Sciatic nerve (tissue), 2 donors: ENCODE measurements around the gene GALNT1. TPM values are rescaled to one million over a fixed set of nuclear protein-coding genes. Genes with fewer than 3 reads are reported as not detected.

Source experiments
- ATAC-seq: fragments of 200-7000 bp; cut with Tn5 transposase; one replicate; pipeline ENCODE4 v1.9.1; 2020; ENCODE audit warnings: mild to moderate bottlenecking, moderate library complexity
- DNase-seq: peaks from one replicate; pipeline ENCODE4 v3.0.0-alpha.2; 2020; ENCODE audit warnings: low spot score
- intact Hi-C: fragments of 100-400 bp; cut with DNase I; formaldehyde crosslinking; loops from one replicate; pipeline ENCODE4 v1.14.2; 2022
- microRNA-seq: library from miRNA; unstranded; fragments of <30 nt; microRNA quantifications from one replicate; pipeline ENCODE4 v1.2.0, GENCODE V29; 2020
- total RNA-seq: library from RNA; stranded (reverse); fragmentation: NEBNext Ultra II Directional; extraction: Animal tissue kit (Norgen Biotek cat#: 25700); gene quantifications from one replicate; pipeline ENCODE4 v1.2.1, GENCODE V29; 2021
- donor health status: DM: no; HTN: no; CAD: no.
- donor health status: DM: no; HTN: no; CAD: no.

GALNT1 gene
- total RNA-seq, 1 donor from 2014 or later: 64.9 TPM

DNA sequence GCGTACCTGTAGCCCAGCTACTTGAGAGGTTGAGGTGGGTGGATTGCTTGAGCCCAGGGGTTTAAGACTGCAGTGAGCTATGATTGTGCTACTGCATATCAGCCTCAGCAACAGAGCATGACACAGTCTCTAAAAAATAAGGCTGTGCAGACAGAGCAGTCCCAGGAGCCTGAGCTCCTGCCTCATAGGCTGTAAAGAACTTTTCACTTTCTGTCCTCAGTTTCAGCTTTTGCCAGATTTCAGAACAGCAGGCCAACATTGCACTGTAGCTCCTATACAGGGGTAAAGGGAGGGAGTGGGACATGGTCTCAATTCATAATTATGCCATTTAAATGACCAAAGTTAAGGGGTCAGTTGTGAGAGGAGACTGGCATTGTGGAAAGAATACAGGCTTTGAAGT is 150.6 kb downstream of the GALNT1 start:
- ATAC-seq (no peak), DNase-seq (no peak)
- intact Hi-C loops: no loop called here

DNA sequence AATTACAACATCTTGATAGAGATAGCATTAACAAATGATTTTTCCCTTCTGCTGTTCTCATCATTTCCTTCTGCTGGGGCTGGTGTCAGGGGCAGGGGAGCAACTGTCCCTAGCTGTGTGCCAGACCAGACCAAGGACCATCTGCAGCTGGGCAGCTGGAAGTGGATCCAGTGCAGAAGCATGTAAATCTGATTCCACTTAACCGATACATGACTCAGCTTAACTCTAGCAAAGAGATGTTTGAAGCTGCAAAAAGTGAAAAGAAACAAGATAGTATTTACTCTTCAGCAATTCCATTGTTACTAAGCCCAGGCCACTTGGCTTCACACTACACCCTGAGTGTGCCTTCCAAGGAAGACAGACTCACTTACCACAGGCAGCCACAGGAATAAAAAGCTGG is 151.1 kb downstream of the GALNT1 start:
- DNase-seq: no peak
- peak; percentile 73 for ATAC-seq
- intact Hi-C loops: no loop called here

DNA sequence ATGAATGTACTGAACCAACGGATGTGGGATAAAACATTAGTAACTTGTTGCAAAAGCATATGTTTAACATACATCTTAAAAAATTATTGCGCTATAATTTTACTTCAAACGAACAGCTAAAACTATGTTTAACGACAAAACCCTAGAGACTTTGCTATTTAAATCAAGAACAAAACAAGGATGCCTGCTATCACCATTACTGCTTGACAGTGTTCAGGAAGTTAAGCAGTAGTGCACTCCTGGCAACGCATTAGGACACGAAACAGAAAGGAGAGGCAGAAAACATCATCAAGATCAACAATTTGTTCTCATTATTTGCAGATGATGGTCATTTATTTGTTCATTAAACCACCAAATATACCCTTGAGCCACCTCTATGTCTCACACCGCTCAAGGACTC is 151.9 kb downstream of the GALNT1 start:
- DNase-seq (no peak), ATAC-seq (no peak)
- intact Hi-C loops: no loop called here

DNA sequence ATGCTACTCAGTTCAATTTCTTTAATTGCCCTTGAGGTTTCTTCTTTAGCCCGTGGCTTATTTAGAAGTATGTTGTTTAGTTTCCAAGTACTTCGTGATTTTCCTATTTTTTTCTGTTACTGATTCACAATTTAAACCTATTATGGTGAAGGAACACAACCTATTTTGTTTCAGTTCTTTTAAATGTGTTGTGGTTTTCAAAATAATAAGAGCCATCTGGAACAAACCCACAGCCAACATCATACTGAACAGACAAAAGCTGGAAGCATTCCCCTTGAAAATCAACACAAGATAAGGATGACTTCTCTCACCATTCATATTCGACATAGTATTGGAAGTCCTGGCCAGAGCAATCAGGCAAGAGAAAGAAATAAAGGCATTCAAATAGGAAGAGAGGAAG is 155.2 kb downstream of the GALNT1 start:
- intact Hi-C loops: no loop called here
- no peak for ATAC-seq
- no peak for DNase-seq

DNA sequence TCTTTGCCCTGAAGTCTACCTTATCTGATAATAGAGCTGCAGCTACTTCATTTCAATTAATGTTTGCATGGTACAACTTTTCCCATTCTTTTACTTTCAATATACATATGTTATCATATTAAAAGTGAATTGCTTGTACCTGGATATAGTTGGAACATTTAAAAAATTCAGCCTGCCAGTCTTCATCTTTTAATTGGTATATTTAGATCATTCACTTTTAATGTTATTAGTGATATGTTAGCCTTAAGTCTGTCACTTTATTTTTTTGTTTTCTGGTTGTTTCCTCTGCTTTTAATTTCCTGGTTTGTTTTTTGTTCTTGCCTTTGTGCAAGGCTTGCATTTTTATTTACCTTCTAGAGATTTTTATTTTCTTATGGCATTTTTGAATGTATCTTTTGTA is 158.2 kb downstream of the GALNT1 start:
- ATAC-seq: no peak
- no peak for DNase-seq
- intact Hi-C loops: no loop called here

DNA sequence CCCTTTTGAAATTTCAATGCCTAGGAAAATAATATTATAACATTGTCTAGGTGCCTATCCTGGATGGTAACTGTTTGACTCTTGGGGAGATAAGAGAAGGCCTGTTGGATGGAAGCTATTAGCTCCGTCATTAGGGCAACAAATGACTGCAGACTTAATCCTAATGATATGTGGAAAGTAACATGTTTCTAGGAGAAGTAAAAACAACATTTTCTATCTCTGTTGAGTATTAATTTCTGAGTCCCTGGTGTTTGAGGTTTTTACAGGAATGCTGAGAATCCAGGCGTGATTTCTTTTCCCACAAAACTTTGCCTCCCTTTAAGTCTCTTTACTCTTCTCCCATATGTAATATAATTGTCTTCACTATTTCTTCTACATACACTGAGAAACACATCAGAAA is 159.1 kb downstream of the GALNT1 start:
- no peak for DNase-seq
- intact Hi-C loops: no loop called here
- no peak for ATAC-seq

DNA sequence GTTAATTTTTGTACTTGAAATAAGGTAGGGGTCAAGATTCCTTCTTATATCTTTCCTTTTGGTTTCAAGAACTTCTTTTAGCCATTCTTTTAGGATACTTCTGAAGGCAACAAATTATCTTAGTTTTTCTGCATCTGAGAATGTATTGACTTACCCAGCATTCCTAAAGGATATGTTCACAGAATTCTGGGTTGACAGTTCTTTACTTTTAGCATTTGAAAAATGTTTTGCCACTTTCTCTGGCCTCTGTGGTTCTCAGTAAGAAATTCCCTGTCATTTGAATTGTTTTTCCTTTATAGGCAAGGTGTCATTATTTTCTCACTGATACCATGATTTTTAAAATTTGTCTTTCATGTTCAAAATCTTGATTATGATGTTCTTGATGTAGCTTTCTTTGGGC is 162.4 kb downstream of the GALNT1 start:
- ATAC-seq: no peak
- no peak for DNase-seq
- intact Hi-C loops: no loop called here

DNA sequence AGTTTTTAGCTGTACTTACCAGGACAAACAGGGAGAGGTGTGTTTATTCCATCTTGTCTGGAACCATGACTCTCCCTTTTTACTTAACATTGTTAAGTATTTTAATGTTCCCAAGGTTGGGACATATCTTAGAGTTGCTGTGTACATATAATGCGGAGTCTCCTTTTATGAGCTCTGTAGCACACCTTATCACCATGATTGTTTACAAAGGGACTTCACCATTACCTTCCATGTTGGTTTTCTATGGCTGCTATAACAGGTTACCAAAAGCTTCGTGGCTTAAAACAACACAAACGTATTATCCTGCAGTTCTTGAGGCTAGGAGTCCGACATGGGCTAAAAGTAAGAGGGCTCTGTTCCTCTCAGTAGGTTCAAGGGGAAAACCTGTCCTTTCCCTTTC is 164.3 kb downstream of the GALNT1 start:
- intact Hi-C loops: no loop called here
- ATAC-seq (no peak), DNase-seq (no peak)

DNA sequence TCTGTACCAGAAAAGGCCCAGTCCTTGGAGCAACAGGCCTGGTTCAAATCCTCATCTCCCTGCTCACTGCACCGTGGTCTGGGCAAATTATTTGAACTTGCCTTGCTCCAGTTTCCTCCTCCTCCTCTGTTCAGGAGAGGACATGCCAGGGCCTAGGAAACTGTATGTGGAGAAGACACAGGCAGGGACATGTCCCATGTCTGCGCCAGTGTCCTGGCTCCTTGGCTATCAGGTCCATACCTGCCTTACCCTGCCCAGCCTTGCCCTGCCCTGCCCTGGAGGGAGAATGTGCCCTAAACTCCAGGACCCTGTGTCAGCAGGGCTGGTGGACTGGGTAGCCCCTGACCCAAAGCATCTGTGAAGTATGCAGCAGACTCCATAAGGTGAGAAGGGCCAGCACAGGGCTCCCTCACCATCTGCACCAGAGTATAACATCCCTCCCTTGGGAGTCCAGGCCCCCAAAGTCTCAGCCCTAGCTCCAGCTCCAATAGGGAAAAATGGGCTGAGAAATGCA is 165.3 kb downstream of the GALNT1 start:
- no peak for DNase-seq
- intact Hi-C loops: no loop called here
- no peak for ATAC-seq

DNA sequence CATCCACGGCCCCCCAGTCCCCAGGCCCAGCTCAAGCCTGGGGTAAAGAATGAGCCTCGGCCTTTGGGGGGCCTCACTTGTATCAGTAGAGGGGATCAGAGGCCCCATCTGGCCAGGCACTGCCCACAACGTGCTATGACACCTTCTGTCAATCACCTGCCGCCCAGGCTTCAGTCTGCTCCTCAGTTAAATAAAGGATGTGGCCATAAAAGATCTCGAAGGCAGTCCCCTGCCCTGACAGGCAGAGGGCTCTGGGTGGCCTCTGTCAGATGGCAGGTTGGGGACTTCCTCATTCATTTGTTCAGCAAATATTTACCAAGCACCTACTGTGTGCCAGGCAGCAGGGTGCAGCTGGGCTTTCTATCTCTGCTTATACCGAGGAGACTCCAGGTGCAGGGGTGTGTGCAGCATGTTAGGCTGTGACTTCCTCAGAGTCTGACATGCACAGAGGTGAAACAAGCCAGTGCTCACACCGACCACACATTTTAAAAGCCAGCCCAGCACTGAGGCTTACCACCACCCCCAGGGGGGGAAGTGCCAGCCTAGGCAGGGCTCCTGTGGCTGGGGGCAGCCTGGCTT is 166.4 kb downstream of the GALNT1 start:
- DNase-seq (no peak), ATAC-seq (no peak)
- intact Hi-C loops: no loop called here

DNA sequence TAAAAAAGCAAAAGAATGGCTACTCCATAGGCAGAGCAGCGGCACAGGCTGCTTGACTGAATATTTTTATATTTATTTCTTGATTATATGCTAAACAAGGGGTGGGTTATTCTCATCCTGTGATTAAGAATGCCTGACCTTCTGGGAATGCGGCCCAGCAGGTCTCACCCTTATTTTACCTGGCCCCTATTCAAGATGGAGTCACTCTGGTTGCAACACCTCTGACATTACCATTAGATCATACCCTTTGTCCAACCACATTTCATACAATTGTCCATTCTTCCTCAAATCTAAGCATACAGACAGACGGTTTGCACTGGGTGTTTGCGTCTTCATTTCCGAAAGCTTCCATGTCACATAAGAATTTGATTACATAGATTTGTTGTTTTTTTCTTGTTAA is 168.2 kb downstream of the GALNT1 start:
- intact Hi-C loops: no loop called here
- no peak for DNase-seq
- no peak for ATAC-seq

DNA sequence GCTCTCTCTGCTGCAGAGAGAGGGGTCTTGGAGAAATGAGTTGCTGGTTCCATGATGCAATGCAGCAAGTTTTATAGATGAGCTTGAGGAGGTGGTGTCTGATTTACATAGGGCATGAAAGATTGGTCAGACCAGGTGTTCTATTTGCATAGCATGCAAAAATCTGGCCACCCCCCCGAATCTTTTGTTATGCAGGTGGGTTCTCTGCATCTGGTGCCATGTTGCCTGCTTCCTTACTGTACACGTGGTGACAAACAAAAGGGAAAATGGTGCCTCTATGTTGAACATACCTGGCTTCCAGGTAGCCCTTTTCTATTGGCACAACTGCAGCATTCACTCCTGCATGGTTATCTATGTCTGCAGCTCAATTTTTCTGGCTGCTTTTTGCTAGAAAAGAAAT is 169.4 kb downstream of the GALNT1 start:
- ATAC-seq (no peak), DNase-seq (no peak)
- intact Hi-C loops: no loop called here

DNA sequence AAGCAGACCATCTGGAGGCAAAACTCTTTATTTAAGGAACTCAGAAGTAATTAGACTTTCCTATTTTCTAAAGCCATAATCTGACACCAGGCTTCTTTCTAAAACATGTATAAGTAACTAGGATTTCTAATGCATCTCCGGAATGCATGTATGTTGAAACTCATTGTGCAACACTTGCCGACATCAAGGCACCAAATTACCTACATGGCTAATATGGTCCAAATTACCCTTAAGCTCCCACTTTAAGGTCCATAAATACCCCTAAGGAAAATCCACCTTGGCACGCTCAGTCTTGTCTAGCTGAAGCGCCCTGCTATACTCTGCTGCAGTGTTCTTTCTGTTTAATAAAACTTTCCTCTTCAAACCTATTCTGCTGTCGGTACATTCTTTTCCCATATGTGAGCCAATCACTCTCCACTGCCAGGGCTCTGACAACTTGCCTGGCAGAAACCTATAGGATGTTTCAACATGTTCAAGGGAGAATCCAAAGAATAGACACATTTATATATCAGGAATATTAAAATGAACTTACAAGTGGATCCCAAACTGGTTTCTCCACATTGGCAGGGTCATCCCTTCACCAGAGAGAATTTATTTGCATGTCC is 171.9 kb downstream of the GALNT1 start:
- no peak for DNase-seq
- no peak for ATAC-seq
- intact Hi-C loops: no loop called here

DNA sequence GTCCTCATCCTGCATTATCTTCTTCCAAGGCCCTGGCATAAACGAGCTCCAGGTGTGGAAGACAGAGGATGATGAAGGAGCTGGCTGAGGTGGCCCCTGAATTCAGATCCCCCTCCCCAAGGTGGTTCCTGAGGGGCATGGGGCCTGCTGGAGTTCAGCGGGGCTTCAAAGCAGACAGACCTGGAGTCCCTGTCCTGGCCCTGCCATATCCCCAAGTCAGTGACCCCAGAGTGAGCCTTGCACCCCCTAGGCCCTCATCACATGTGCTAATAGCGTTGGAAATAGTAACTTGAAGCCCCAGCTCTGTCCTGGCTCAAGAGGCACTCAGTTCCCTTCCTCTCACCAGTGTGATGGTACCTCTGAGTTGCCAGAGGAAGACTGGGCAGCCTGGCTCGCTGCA is 172.9 kb downstream of the GALNT1 start:
- intact Hi-C loops: no loop called here
- ATAC-seq (no peak), DNase-seq (no peak)

DNA sequence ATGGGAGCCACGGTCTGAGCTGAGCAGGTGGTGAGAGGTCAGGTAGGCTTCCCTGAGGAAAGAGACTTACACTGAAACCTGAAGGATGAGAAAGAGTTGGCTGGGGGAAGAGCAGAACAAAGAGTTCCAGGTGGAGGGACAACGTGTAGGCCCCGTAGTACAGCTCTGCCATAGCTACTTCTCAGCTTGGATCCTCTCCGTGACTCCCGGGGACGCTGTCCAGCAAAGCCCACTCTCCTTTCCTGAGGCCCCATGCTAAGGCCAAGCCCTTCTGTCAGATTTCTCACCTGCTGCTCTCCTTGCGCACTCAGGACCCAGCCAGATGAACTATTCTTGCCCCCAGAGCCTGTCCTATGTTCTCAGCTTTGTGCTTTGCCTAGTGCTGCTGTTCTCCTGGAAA is 173.8 kb downstream of the GALNT1 start:
- intact Hi-C loops: no loop called here
- DNase-seq (no peak), ATAC-seq (no peak)

DNA sequence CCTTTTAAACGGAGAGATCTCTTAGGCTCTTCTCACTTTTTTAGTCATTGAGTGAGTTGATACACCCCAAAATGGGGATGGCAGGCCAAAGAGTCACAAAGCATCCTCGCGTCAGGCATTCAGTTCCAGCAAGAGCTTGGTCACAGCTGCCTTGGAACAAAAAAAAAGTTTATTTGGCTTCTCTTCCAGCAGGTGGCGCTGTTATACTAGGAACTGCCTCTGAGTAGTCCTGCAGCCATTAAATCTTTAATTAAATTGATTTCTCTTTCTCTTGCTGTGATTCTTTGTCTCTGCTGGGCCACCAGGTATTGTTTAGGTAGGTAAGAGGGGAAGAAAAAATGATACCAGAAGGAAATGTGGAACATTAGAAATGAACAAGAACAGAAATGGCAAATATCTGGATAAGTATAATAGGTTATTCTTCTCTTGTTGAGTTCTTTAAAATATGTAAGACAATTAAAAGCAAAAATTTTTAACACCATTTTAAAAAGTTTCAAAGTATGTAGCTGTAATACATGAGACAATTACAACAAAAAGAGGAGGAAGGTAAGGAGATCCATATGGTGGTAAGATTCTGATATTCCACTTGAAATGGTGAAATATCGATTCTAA is 175.1 kb downstream of the GALNT1 start:
- intact Hi-C loops: no loop called here
- ATAC-seq (no peak), DNase-seq (no peak)

Small RNA genes lying within 50 kb of the gene (microRNA-seq; reads per million reads assigned to microRNA genes)
- not detected for gene MIR3975

Other genes with a start within 250 kb of the GALNT1 start
- gene ZNF24, start 237.3 kb upstream of the GALNT1 start, total RNA-seq: 71.0 TPM
- gene ZNF396, start 204.4 kb upstream of the GALNT1 start, total RNA-seq: 4.1 TPM
- 27.5 TPM for gene INO80C, start 83.8 kb upstream of the GALNT1 start, total RNA-seq